Jurkat, Clone E6-1 (cell line): ENCODE measurements around the gene CEP41.

Experiments
- DNase-seq: peaks from one replicate; pipeline ENCODE4 v3.0.0-alpha.2; 2011; ENCODE audit warnings: low read depth, low spot score
- H3K4me3 ChIP-seq: 2 replicates; pipeline ENCODE4 v1.5.1; 2011; ENCODE audit warnings: mild to moderate bottlenecking, low read length, control low read depth, moderate library complexity

CEP41 gene

DNA sequence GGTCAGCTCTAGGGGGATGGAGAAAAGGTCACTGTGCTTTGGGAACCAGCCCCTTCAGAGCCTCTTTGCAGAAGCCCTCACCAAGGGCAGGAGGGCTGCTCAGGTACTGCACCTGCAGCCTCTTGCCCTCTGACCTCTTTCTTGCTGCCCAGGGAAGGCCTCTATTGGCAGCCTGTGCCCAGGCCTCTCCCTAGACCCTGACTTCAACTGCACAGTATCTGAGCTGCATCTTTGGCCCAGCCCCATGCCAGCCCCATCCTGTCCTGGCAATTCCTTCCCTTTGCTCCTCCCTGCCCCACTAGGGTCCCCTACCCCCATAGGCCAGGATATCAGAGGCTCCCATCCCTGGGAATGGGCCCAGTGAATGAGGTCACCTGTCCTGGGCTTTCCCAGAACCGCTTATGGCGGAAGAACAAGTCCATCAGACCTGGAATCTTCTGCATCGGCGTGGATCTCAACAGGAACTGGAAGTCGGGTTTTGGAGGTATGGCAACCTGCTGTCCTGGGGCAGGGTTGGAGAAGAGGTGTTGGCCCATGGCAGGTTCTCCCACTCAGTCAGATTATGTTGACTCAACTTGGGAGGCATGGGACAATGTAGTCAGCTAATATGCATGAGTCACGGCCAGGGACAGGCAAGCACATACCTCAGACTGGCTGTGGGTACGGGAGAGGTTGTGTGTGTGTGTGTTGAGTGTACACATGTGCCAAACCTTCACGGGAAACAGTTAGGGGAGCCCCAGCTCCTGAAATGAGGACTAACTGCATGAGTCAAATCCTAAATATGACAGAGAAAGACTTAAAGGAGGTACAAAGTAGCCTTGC lies 77.6 kb downstream of the CEP41 start:
- H3K4me3 ChIP-seq = no peak overlapping the region
- no peak for DNase-seq

DNA sequence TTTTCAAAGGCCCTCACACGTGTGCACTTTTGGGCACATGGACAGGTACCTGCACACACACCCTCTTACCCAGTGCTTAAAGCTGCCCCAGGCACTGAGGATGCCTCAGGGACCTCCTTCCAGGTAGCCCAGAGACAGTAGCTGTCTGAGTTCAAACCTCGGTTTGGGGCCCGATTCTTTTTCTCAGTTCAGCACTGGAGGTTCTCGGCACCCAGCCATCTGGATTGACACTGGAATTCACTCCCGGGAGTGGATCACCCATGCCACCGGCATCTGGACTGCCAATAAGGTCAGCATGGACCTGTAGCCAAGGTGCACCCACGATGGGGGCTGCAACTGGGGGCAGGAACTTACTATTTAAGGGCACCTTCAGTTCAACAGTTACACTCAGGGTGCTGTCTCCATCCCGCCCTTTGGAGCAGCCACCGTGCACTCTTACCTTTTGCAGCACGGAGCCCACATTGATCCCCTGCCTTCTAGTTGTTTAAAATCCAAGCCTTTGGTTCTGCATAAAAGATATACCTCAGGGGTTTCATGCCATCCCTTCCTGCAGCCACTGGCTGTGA lies 78.5 kb downstream of the CEP41 start:
- H3K4me3 ChIP-seq = no peak overlapping the region
- DNase-seq = no peak

DNA sequence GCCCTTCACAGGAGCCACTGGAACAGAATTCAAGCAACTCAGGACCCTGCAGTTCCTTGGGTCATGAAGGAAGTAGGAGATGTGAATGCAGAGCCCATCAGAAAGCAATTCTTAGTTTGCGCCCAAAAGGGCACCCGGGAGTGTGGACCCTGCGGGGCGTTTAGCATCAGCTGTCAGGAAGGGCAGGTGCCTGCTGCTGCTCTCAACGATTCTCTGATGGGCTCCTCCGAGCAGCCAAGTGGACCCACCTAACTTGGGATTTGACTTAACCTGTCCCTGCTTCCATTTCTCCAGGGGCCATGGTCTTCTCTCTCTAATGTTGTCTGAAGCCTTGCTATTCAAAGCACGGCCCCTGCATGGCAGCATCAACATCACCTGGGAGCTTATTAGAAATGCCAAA lies 79.1 kb downstream of the CEP41 start:
- no peak overlapping the region for H3K4me3 ChIP-seq
- no peak for DNase-seq

DNA sequence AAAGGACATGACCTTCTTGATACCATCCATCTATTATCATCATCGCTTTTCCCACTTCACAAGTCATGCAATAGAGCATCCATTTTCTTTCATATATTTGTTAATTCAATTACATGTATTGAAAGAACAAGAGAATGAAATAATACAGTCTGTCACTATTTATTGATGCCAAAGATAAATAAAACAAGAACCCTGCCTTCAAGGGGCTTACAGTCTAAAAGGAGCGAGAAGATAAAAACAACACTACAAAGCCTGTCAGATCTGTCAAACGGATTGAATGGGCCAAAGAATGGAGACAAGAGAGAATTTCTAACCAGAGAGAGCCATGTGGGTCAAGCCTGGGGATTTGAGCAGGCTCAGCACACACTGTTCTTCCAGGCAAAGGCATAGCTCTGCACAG lies 80.3 kb downstream of the CEP41 start:
- H3K4me3 ChIP-seq = no peak overlapping the region
- DNase-seq = no peak

DNA sequence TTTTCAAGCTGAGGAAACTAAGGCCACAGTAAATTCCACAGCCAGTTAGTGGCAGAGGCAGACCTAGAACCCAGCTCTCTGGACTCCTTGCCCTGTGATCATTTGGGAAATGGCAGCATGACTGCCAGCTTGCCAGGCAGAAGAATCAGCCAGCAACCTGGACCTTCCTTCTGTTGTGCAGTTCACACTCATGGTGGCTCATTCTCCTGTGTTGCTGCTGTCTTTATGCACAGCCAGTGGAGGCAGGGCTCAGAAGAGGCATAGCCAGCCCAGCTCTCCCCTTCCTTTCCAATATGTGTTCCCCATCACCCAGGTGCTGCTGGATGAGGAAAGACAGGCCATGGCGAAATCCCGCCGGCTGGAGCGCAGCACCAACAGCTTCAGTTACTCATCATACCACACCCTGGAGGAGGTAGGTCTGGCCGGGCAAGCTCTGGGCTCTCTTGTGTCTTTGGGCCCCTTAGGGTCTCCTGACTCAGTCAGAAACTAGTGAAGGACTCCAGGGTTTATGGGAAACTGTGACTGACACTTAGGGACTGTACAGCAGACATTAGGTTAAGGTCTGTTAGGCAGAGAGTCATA lies 81.4 kb downstream of the CEP41 start:
- no peak overlapping the region for H3K4me3 ChIP-seq
- DNase-seq = no peak

DNA sequence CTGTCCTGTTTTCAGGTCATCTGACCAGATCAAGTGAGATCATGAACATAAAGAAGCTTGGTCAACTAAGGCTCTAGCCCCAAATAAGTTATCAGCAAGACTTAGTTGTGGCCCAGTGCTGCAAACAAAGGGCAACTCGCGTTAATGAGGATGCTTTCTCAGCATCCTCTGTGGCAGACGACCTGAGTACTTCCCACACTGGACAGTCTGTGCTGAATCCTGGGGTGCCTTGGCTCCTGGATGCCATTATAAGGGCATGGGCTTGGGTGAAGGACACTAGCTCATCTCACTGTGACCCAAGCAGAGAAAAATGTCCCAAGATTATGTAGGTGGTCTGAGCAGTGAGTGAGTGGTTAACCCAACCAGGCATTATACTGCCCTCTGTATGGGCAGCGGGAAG lies 82.3 kb downstream of the CEP41 start:
- DNase-seq = no peak
- H3K4me3 ChIP-seq = no peak overlapping the region

DNA sequence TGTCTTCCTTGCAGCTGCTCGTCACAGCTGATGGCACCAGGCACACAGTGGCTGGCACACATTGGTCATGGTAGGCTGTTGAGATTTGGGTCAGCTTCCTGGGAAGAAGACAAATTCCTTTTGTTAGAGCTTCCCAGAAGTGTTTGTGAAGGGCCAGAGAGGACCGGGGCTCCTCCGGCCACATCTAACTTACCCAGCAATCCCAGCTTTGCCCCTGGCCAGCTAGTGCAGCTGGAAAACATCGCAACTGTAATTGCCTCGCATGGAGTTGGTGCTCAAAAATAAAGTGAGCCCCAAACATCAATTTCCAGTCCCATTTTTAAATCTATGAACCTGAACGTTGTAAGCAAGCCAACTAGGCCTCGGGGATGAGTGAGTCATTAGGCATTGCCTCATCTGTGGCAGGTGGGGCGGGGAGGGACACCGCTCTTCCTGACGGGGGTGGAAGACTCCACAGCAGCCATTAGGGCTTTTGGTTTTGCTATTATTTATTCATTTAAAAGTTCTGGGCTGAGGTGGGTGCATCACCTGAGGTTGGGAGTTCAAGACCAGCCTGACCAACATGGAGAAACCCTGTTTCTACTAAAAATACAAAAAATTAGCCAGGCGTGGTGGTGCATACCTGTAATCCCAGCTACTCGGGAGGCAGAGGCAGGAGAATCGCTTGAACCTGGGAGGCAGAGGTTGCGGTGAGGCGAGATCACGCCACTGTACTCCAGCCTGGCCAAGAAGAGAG lies 83.8 kb downstream of the CEP41 start:
- no peak overlapping the region for H3K4me3 ChIP-seq
- DNase-seq = no peak

DNA sequence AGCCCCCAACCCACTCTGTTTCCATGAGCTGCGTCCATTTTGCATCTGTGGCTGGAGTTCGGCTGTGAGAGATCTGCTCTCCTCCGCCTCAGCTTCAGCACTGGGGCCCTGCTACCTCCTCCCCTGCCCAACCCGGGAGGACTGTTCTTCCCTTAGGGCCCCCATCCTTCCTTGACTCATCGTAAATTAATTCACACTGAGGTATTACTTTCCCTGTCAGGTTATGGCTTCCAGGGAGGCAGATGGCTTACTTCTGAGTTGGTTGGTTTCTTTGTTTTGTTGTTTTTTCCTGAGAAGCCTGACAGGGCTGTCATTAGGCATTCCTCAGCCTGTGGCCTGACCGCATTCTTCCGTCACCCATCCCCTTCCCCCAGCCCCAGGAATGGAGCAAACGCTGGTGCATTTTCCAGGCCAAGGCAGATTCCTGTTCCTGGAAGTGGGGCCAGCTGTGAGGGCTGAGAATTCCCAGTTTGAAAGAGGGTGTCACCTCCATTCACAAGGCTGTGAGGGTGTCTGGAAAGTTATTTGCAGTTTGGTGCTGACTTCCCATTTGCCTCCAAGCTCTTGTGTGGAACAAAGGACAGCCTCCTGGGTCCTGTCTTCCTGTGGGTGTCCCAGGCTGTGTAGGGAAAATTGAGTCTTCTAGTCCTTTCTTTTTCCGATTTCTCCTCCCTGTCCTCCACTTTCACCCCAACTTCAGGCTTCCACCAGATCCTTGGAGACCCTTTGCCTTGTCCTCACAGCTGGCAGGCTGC lies 84.5 kb downstream of the CEP41 start:
- H3K4me3 ChIP-seq = no peak overlapping the region

DNA sequence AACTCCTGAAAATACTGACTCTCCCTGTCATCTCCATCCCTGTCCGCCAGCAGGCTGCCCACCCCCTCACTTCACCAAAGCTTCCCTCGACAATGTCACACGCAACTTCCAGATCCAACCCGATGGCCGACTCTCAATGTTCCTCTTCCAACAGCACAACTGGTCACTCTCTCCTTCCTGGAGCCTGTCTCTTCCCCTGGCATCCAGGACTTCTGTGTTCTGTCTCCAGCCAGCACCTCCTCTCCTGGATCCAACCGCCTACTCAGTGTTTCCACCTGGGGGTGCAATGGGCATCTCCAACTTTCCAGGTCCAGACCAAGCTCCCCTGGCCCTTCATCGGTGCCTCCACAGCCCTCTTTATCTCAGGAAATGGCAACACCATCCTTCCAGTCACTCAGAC lies 87.6 kb downstream of the CEP41 start:
- DNase-seq = no peak
- H3K4me3 ChIP-seq = no peak overlapping the region

More for the DNA sequence above, 84.5 kb downstream of the CEP41 start:
- no peak for DNase-seq

DNA sequence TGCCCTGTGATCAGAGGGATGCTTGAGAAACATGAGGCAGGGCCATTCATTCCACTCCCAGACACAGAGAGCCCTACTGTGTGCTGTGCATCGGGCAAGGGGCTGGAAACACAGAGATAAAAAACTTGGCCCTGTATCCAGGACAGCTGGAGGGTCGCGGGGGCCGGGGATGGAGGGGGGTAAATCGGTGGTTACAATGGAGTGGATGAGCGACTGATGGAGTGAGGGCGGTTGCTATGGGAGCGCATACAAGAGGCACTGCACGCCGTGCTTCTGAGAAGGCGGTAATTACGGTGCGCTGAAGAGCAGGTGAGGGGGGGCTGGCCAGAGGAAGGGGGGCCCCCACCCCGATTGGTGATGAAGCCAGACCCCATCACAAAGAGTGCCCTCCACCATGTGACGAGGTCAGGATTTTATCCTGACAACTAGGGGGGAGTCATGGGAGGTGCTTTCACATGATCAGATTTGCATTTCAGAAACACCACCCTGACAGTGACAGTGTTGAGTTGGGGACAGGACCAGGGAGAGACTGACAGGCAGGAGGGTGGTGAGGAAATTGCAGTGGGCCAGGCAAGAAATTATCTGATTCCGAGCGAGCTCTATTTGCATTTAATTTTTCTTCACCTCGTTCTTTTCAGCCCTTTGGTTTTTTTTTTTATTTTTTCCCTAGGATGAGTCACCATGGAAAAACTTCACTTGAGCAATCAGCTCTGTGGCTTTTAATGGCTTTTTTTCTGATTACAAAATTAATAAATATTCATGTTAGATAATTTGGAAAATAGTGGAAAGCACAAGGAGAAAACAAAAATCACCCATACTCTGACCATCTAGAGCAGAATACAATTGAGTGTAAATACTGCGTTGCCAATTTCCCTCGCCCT lies 88.4 kb downstream of the CEP41 start:
- no peak overlapping the region for H3K4me3 ChIP-seq
- DNase-seq = no peak

DNA sequence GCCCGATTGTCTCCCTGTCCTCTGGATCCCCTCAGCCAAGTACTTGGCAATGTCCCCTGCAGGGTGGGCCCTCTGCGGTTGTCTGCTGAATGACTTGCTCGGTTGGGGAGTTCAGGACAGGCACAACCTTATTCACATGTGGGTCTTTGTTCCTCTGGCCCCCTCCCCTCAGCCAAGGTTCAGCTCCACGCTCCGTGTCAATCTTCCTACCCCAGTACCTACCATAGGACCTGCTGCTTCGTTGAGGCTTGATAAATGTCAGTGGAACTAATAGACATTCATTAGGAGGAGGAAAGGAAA lies 89.1 kb downstream of the CEP41 start:
- no peak for DNase-seq
- no peak overlapping the region for H3K4me3 ChIP-seq

DNA sequence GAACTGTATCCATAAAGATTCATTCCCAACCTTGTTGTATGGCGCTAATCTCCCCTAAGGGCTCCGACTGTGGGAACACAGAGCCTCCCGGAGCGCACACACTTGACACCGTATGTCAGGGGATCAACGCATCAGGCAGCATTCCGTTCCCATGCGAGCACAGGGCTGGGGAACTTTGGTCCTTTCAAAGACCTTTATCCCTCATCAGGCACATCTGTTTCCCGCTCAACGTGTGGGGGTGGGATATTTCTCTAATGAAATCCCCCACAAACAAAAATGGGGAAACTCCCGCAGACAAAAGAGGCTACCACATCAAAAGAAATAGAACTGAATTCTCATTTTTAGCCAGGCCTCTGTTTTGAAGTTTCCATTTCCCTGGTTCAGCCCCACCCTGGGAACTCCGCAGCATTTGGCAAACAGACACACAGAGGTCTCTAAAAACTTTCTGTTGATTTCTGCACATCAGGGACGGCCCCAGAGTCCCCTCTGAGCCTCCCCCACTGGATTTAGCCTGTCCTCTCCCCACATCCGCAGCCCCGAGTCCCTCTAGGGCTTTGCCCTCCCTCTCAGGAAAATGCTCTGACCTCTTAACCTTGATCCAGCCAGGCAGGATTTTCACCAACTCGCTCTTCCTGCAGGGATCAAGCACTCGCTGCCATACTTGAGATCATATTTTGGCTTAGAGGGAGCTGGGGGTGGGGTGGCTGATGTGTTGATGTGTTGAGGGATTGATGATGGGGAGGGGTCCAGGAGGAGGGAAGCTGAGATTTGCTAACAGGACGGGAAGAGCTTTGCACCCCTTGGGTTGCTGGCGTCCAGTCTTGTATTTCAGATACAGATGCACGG lies 89.6 kb downstream of the CEP41 start:
- H3K4me3 ChIP-seq = no peak overlapping the region
- no peak for DNase-seq

DNA sequence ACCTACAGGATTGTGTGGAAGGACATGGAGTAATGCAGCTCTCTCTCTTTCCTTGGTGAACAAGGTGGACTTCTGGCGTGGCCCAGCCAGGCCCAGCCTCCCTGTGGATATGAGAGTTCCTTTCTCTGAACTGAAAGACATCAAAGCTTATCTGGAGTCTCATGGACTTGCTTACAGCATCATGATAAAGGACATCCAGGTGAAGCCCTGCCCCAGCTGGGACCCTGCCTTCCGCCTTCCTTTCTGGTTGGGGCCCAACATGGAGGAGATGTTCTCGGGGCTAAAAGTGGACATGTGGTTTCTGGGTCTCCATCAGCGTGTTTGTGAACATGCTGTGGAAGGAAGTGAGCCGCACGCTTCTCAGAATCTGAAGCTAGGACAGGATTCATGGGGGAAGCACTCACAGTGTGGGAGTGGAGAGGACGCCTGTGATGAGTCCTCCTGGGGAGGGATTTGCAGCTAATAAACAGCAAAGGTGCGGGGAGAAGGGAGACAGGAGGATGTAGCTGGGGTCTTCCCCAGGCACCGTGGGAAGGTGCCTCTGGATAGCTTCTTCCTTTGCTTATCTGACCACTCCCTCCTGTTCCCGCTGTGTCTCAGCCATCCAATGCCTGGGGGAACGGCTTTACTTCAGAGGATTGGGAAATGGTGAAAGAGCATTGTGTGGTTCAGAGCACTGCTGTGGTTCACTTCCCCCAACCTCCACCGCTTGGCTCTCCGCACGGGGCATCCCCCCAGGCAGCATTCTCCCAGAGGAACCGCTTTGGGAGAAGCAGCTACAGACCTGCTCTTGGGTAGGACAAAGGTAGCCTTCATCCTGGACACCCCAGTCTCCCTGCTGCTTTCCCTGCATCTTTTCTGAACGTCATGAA lies 90.7 kb downstream of the CEP41 start:
- H3K4me3 ChIP-seq = no peak overlapping the region
- DNase-seq = no peak

DNA sequence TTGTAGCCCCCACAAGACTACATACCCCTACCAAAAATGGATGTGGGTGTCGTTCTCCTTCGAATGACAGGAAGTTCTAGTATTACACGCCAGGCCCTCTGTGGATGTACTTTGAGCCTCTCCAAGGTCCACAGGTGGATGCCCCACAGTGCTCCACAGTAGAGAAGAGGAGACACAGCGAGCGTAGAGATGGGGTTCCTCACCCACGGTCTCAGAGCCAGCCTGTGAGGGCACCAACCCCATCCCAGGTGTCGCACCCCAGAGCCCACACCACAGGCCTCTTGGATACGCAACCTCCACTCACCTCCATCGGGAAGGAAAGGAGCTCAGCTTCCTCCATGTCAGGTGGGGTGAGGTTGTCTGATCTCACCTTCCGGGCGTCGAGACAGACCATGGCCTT lies 93.9 kb downstream of the CEP41 start:
- no peak overlapping the region for H3K4me3 ChIP-seq
- DNase-seq = no peak

DNA sequence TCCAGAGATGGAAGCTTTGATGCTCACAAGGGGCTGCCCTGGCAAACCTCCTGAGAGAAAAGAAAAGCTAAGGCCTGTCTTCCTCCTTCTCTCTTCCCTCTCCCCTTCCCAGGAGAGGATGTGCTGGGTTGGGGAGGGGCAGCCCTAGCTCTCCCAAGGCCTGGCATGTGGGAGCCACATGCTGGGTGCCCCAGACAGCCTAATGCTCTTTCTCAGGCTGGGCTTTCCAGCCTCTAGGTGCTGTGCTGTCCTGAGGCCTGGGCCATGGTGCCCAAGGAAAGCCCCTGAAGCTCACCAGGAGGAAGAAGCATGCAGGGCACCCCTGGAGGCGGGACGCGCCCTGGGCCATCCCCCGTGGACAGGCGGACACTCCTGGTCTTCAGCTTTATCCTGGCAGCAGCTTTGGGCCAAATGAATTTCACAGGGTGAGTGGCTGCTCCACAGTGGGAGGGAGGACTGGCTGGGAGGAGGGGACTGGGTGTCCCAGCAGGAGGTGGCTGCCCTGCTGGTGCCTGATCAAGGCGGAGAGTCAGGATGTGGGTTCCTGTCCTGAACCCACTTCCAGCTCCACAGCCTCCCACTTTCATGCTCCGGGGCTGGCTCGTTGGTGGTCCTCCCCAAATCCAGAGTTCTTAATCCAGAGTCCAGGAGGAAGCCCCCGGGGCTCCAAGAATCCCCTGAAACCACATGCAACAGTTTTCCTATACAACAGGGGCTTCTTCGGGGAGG lies 94.5 kb downstream of the CEP41 start:
- no peak overlapping the region for H3K4me3 ChIP-seq
- no peak for DNase-seq

DNA sequence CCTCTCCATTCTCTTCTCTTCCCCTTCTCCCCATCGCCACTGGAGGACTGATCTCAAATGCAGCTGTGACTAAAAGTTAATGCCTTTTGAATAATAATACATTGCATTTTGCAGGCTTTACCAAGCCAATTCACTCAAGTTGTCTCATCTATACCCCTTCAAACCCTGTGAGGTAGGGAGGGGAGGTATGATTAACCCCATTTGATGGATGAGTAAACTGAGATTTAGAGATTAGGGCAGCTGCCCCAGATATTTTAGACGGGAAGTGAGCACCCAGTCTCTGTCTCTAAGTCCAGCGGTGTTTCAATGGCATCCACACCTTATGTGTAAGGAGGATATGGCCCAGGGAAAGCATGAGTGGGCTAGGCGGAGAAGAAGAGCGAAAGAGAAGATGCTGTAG lies 95.1 kb downstream of the CEP41 start:
- no peak overlapping the region for H3K4me3 ChIP-seq

More for the DNA sequence above, 95.1 kb downstream of the CEP41 start:
- DNase-seq = no peak
